ENCODE measurements around the gene IGFBP6. TPM values are rescaled to one million over a fixed set of nuclear protein-coding genes. Genes with fewer than 3 reads are reported as not detected.
A peak's percentile ranks its signal among the peaks of the same experiment; 100 is the strongest.

IGFBP6 gene
- total and polyA plus RNA-seq, 9 of the 15 experiments (the other 6 are each of a cell fraction or from before 2014, with no cell fraction given) = 0.15 to 1.4 (median 0.54) TPM

DNA sequence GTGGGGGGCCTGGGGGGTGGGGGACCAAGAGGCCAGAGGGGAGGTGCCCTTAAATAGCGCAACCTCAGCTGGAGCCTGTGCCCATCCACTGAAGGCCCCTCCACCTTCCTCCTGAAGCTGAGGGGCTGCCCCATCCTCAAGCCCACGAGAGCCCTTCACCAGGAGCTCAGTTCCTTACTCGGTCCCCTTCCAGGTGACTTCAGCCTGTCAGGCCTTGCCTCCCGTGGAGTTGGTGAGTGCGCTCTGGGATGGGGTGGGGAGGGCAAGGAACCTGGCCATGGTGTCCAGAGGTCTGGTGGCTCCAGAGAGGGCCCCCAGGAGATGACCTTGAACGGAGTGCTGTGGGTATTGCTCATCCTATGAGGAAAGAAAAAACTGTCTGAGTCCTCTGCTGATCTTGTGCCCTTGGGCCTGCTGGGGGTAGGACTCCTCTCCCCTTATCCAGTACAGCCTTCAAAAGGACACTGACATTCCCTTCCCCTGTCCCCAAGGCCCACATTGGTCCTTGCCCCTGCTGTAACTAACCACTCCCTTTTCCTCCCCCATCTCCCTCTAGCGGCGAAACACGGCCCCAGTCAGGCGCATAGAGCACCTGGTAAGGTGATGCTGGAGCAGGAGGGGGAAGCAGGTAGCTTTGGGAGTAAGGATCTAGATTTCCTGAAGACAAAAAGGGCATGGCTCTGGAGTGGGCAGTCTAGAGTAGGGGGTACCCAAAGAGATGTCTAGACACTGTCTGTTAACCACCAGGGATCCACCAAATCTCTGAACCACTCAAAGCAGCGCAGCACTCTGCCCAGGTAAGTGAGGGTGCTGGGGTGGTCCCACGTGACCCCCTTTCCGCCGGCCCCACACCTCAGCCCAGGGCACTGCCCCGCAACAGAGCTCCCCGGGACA is 44.0 kb upstream of the IGFBP6 start:
- POLR2A ChIA-PET = interaction anchor here (0.6 to 2.1 kb wide), 10 partner anchors 9 to 134 kb away, joined by 3 to 8 read pairs (median 4); partner anchors contain the start of gene EIF4B
- H3K79me2 ChIP-seq (ENCODE audit: control insufficient read depth, insufficient read depth, low read length) = peaks cover 7% of the 10 kb centered on the region; the same call in 2 of the 3 replicates
- BruUV-seq (replicated peaks) = TSS peak; percentile 65
- peaks cover 2% of the 10 kb centered on the region; the same call in 1 of the 3 replicates for H3K36me3 ChIP-seq (ENCODE audit: control insufficient read depth, insufficient read depth, low read length)
- 20% methylated on average over 13 of the region's 16 CpGs for WGBS (ENCODE audit: insufficient coverage, low coverage, missing lambda C conversion rate)
- H3K27me3 ChIP-seq (ENCODE audit: control insufficient read depth in 2 of 2, insufficient read depth in 2 of 2, low read length in 2 of 2) = no peaks in the 10 kb centered on the region
- FAIRE-seq (peak; percentile 87), DNase-seq (ENCODE audit: extremely low read depth in 1 of 4, low spot score in 3 of 4) (peak in 3 of 4 experiments; percentile 32 to 78 (median 45)), ATAC-seq (peak; percentile 68)
- peak overlapping the region; percentile 87 for H3K4me2 ChIP-seq (ENCODE audit: insufficient read depth, low read length)
- in situ Hi-C loops (cut with MboI) (no loop called here), intact Hi-C loops (cut with micrococcal nuclease) (no loop called here)
- CTCF ChIA-PET (ENCODE audit: low intra/inter-chr PET ratio) = interaction anchor here (0.6 kb wide), 1 partner anchor 439 kb away, joined by 6 read pairs; no protein-coding TSS in a partner anchor
- H3K9ac ChIP-seq (ENCODE audit: insufficient read depth in 1 of 2, low read depth in 2 of 2, low read length in 2 of 2) = peak overlapping the region; percentile 52 to 93
- no peaks in the 10 kb centered on the region for H4K20me1 ChIP-seq (replicated peaks; ENCODE audit: control insufficient read depth, insufficient read depth, low read length)
- H3K4me3 ChIP-seq = peak overlapping the region; percentile 67
- H3K27ac ChIP-seq (ENCODE audit: extremely low read depth, low read depth, low read length) = peak overlapping the region; percentile 61; the same call in 2 of the 3 replicates
- H2AFZ ChIP-seq (ENCODE audit: low read depth, low read length) = peak overlapping the region; percentile 93
- H3K9me3 ChIP-seq (replicated peaks; ENCODE audit: control insufficient read depth, insufficient read depth, low read depth, low read length) = no peaks in the 10 kb centered on the region
- peaks cover 42 to 86% of the 10 kb centered on the region in 2 experiments for H3K4me1 ChIP-seq (replicated peaks in 1 of 2; ENCODE audit: control insufficient read depth in 2 of 2, insufficient read depth in 2 of 2, low read length in 2 of 2)
- no peaks in the 10 kb centered on the region for H3K9me1 ChIP-seq (ENCODE audit: control insufficient read depth, insufficient read depth, low read length)
- TF ChIP-seq, protein P1, sequence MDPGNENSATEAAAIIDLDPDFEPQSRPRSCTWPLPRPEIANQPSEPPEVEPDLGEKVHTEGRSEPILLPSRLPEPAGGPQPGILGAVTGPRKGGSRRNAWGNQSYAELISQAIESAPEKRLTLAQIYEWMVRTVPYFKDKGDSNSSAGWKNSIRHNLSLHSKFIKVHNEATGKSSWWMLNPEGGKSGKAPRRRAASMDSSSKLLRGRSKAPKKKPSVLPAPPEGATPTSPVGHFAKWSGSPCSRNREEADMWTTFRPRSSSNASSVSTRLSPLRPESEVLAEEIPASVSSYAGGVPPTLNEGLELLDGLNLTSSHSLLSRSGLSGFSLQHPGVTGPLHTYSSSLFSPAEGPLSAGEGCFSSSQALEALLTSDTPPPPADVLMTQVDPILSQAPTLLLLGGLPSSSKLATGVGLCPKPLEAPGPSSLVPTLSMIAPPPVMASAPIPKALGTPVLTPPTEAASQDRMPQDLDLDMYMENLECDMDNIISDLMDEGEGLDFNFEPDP (CRISPR knock-in tag; IDR thresholded peaks at IDR 0.05) = no peak
- TF ChIP-seq, protein P2, sequence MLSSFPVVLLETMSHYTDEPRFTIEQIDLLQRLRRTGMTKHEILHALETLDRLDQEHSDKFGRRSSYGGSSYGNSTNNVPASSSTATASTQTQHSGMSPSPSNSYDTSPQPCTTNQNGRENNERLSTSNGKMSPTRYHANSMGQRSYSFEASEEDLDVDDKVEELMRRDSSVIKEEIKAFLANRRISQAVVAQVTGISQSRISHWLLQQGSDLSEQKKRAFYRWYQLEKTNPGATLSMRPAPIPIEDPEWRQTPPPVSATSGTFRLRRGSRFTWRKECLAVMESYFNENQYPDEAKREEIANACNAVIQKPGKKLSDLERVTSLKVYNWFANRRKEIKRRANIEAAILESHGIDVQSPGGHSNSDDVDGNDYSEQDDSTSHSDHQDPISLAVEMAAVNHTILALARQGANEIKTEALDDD (IDR thresholded peaks at IDR 0.05) = peak; percentile 43; the same call in 1 of the 2 replicates
- TF ChIP-seq E2F6 (IDR thresholded peaks at IDR 0.05; ENCODE audit: borderline replicate concordance in 1 of 2, extremely low read depth in 1 of 2, insufficient read depth in 1 of 2, insufficient read length in 1 of 2, low read depth in 1 of 2, low read length in 1 of 2, poor library complexity in 1 of 2, severe bottlenecking in 1 of 2) (peak in 1 of 2 experiments; percentile 4), CREM (IDR thresholded peaks at IDR 0.05; ENCODE audit: low read depth) (0 out of 2 replicates have a peak, but pooled peaks have one; percentile 32), XRCC5 (IDR thresholded peaks at IDR 0.05; ENCODE audit: low read depth, low read length) (peak; percentile 37; the same call in 1 of the 2 replicates), ESRRB (CRISPR knock-in tag; IDR thresholded peaks at IDR 0.05; ENCODE audit: borderline replicate concordance) (no peak), KDM1A (IDR thresholded peaks at IDR 0.05) (0 out of 4 replicates have a peak, but pooled peaks of 1 of the 2 experiments have one; percentile 30)
- TF ChIP-seq, protein P3, sequence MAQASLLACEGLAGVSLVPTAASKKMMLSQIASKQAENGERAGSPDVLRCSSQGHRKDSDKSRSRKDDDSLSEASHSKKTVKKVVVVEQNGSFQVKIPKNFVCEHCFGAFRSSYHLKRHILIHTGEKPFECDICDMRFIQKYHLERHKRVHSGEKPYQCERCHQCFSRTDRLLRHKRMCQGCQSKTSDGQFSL (CRISPR knock-in tag; IDR thresholded peaks at IDR 0.05) = no peak
- TF ChIP-seq, protein P3 (tag; IDR thresholded peaks at IDR 0.05) = no peak
- TF ChIP-seq, protein P4, sequence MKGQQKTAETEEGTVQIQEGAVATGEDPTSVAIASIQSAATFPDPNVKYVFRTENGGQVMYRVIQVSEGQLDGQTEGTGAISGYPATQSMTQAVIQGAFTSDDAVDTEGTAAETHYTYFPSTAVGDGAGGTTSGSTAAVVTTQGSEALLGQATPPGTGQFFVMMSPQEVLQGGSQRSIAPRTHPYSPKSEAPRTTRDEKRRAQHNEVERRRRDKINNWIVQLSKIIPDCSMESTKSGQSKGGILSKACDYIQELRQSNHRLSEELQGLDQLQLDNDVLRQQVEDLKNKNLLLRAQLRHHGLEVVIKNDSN (CRISPR knock-in tag; IDR thresholded peaks at IDR 0.05) = peak; percentile 73
